KMS-11 (cell line): ENCODE results near the gene VPS51.

Experiments used
- H2AFZ ChIP-seq: fragments of 200-600 bp; sonication (generic); 2 replicates; pipeline ENCODE4 v1.6.1; 2016; ENCODE audit warnings: antibody characterized with exemption, mixed run types, low read depth
- H3K27ac ChIP-seq: fragments of 200-600 bp; sonication (generic); 2 replicates; pipeline ENCODE4 v1.6.1; 2016; ENCODE audit warnings: mild to moderate bottlenecking, mixed run types
- H3K27me3 ChIP-seq: fragments of 200-600 bp; sonication (generic); 2 replicates; pipeline ENCODE4 v1.6.1; 2017; ENCODE audit warnings: mild to moderate bottlenecking, low read depth, mixed run types, moderate library complexity; ENCODE audit not compliant: insufficient read depth
- H3K36me3 ChIP-seq: fragments of 200-600 bp; sonication (generic); 2 replicates; pipeline ENCODE4 v1.6.1; 2017; ENCODE audit warnings: mild to moderate bottlenecking, mixed run types; ENCODE audit not compliant: insufficient read depth
- H3K4me1 ChIP-seq: fragments of 200-600 bp; sonication (generic); 2 replicates; pipeline ENCODE4 v1.6.1; 2016; ENCODE audit warnings: mild to moderate bottlenecking, low read depth, mixed run types; ENCODE audit not compliant: poor library complexity, severe bottlenecking
- H3K4me2 ChIP-seq: fragments of 200-600 bp; sonication (generic); 2 replicates; pipeline ENCODE4 v1.7.0; 2016; ENCODE audit warnings: mild to moderate bottlenecking, mixed run types
- H3K4me3 ChIP-seq: fragments of 200-600 bp; sonication (generic); IDR thresholded peaks from 2 replicates; pipeline ENCODE4 v1.6.1; 2017; ENCODE audit warnings: low read depth, low read length, mixed read lengths; ENCODE audit not compliant: insufficient read depth
- H3K79me2 ChIP-seq: fragments of 200-600 bp; sonication (generic); 2 replicates; pipeline ENCODE4 v1.6.1; 2016; ENCODE audit warnings: low read depth, mixed run types; ENCODE audit not compliant: insufficient read depth
- H3K9ac ChIP-seq: fragments of 200-600 bp; sonication (generic); 2 replicates; pipeline ENCODE4 v1.6.1; 2016; ENCODE audit warnings: mild to moderate bottlenecking, mixed run types
- H4K20me1 ChIP-seq: fragments of 200-600 bp; sonication (generic); 2 replicates; pipeline ENCODE4 v1.6.1; 2016; ENCODE audit warnings: mild to moderate bottlenecking, mixed run types; ENCODE audit not compliant: insufficient read depth
- CTCF ChIP-seq: fragments of 200-600 bp; sonication (generic); conservative IDR thresholded peaks from 2 replicates; pipeline ENCODE4 v1.6.1; 2017; ENCODE audit warnings: low read depth, mild to moderate bottlenecking, antibody characterized with exemption, low read length, moderate library complexity, mixed read lengths

Gene VPS51

GRCh38 chr11:65113839-65114238, 17.8 kb downstream of the VPS51 start:
- Histone ChIP-seq H3K9ac (no peak overlapping the region), H3K36me3 (no peaks in the 10 kb centered on the region), H3K4me3 (no peak overlapping the region), H3K27ac (no peak overlapping the region), H3K4me1 (peaks cover 41% of the 10 kb centered on the region), H3K4me2 (no peak overlapping the region), H3K27me3 (no peaks in the 10 kb centered on the region), H4K20me1 (no peaks in the 10 kb centered on the region), H2AFZ (no peak overlapping the region), H3K79me2 (peaks cover 19% of the 10 kb centered on the region)
- no peak for TF ChIP-seq CTCF

GRCh38 chr11:65114538-65115171, 18.6 kb downstream of the VPS51 start:
- Histone ChIP-seq H3K79me2 (peaks cover 27% of the 10 kb centered on the region), H2AFZ (no peak overlapping the region), H3K4me2 (no peak overlapping the region), H3K9ac (no peak overlapping the region), H3K27me3 (no peaks in the 10 kb centered on the region), H3K4me3 (no peak overlapping the region), H3K27ac (no peak overlapping the region), H3K36me3 (no peaks in the 10 kb centered on the region), H3K4me1 (peaks cover 49% of the 10 kb centered on the region), H4K20me1 (no peaks in the 10 kb centered on the region)
- TF ChIP-seq CTCF, result no peak

GRCh38 chr11:65115361-65116082, 19.5 kb downstream of the VPS51 start:
- no peaks in the 10 kb centered on the region for H3K27me3 ChIP-seq
- H3K9ac ChIP-seq, result no peak overlapping the region
- no peaks in the 10 kb centered on the region for H3K36me3 ChIP-seq
- peak overlapping the region; percentile 99; the same call in 1 of the 2 replicates for H3K27ac ChIP-seq
- H3K4me2 ChIP-seq, result peak overlapping the region; percentile 89
- H3K79me2 ChIP-seq, result peaks cover 36% of the 10 kb centered on the region
- no peak for TF ChIP-seq CTCF
- H3K4me1 ChIP-seq, result peaks cover 50% of the 10 kb centered on the region
- H2AFZ ChIP-seq, result no peak overlapping the region
- H3K4me3 ChIP-seq, result no peak overlapping the region
- no peaks in the 10 kb centered on the region for H4K20me1 ChIP-seq

GRCh38 chr11:65116370-65117205, 20.6 kb downstream of the VPS51 start:
- TF ChIP-seq CTCF, result no peak
- Histone ChIP-seq H3K4me3 (no peak overlapping the region), H3K27ac (peak overlapping the region; percentile 99), H3K79me2 (peaks cover 47% of the 10 kb centered on the region), H2AFZ (0 out of 2 replicates have a peak overlapping the region, but pooled peaks have one; percentile 6), H3K4me1 (peaks cover 46% of the 10 kb centered on the region), H3K4me2 (peak overlapping the region; percentile 89), H3K27me3 (no peaks in the 10 kb centered on the region), H3K9ac (peak overlapping the region; percentile 95), H4K20me1 (no peaks in the 10 kb centered on the region), H3K36me3 (no peaks in the 10 kb centered on the region)
